Sigmoid colon (tissue), 7 donors: ENCODE data around the gene MGRN1. TPM values are rescaled to one million over a fixed set of nuclear protein-coding genes. Genes with fewer than 3 reads are reported as not detected.

Experiments
- DNase-seq: peaks from one replicate; pipeline ENCODE4 v3.0.0-alpha.2; 2019
- H3K27ac ChIP-seq, 4 donors: fragments of 200-600 bp; sonication (generic); one replicate each; pipeline ENCODE4 v1.5.1; 2016 to 2019; ENCODE audit warnings: mild to moderate bottlenecking in 1 of 4
- H3K27me3 ChIP-seq, 3 donors: fragments of 200-600 bp; sonication (generic); one replicate each; pipeline ENCODE4 v1.5.1; 2019; ENCODE audit warnings: mild to moderate bottlenecking in 1 of 3
- H3K36me3 ChIP-seq, 4 donors: fragments of 200-600 bp; sonication (generic); one replicate each; pipeline ENCODE4 v1.5.1; 2016 to 2019
- H3K4me1 ChIP-seq, 4 donors: fragments of 200-600 bp; sonication (generic); one replicate each; pipeline ENCODE4 v1.5.1; 2017 to 2019
- H3K4me3 ChIP-seq, 4 donors: fragments of 200-600 bp; sonication (generic); one replicate each; pipeline ENCODE4 v1.5.1; 2017 to 2019; ENCODE audit warnings: mild to moderate bottlenecking in 2 of 4, moderate library complexity in 1 of 4
- H3K9me3 ChIP-seq, 4 donors: fragments of 200-600 bp in 3 of 4; sonication (generic) in 3 of 4; one replicate each; pipeline versions ENCODE4 v1.5.1 to v1.6.1; 2013 to 2019
- CTCF ChIP-seq, 4 experiments: fragments of 450-650 bp in 3 of 4; fragments of 200-600 bp in 1 of 4; IDR thresholded peaks; one replicate each; pipeline ENCODE4 v1.5.1; 2016 to 2019; ENCODE audit warnings: antibody characterized with exemption in 4 of 4, mild to moderate bottlenecking in 3 of 4, moderate library complexity in 2 of 4
- EP300 ChIP-seq, 4 donors: sonication (generic); formaldehyde crosslinking; IDR thresholded peaks; one replicate each; pipeline ENCODE4 v1.6.1; 2017; ENCODE audit warnings: antibody characterized with exemption in 4 of 4
- POLR2A ChIP-seq, 2 donors: fragments of 450-650 bp; IDR thresholded peaks; one replicate each; pipeline ENCODE4 v1.6.1; 2016; ENCODE audit warnings: antibody characterized with exemption in 2 of 2, mild to moderate bottlenecking in 2 of 2, moderate library complexity in 2 of 2
- POLR2AphosphoS5 ChIP-seq, 4 donors: sonication (generic); formaldehyde crosslinking; IDR thresholded peaks; one replicate each; pipeline ENCODE4 v1.6.1; 2017; ENCODE audit warnings: antibody characterized with exemption in 4 of 4
- WGBS, 2 donors: extraction: QIAGEN DNeasy Blood & Tissue Kit; methylation state at CpG; one replicate each; pipeline ENCODE4 v1.1.7; 2013; 5-methylcytosine and 5-hydroxymethylcytosine counted together
- intact Hi-C: fragments of 100-400 bp; cut with DNase I; formaldehyde crosslinking; loops from one replicate; pipeline ENCODE4 v1.15.1; 2023
- polyA plus RNA-seq, 3 donors: library from polyadenylated mRNA; stranded (reverse); fragments of 200-250 nt; gene quantifications; one replicate each; pipeline ENCODE4 v1.2.3, GENCODE V29; 2013
- total RNA-seq, 4 donors: library from RNA; depleted of rRNA; stranded (reverse); fragments of >200 nt; gene quantifications; one replicate each; pipeline ENCODE4 v1.1.0, GENCODE V29; 2016
- donor health status: healthy with polysubstance abuse.
- donor health status: Bipolar disorder and iron deficiency.
- donor health status: healthy.

The MGRN1 gene
- total and polyA plus RNA-seq, 7 donors: 16.8 to 37.9 (median 28.2) TPM

GRCh38 chr16:4668313-4668960 is 43.8 kb downstream of the MGRN1 start:
- Histone ChIP-seq H3K4me3 (no peak overlapping the region), H3K27me3 (no peaks in the 10 kb centered on the region), H3K36me3 (peaks cover 28 to 88% (median 50%) of the 10 kb centered on the region in 4 donors), H3K9me3 (no peaks in the 10 kb centered on the region), H3K27ac (no peak overlapping the region), H3K4me1 (peaks cover 0 to 4% (median 0%) of the 10 kb centered on the region in 4 donors)
- no peak for DNase-seq
- intact Hi-C loops: no loop called here
- WGBS, 2 donors: 95 to 96% methylated on average over 10 of the region's 10 CpGs
- TF ChIP-seq EP300 (IDR thresholded peaks at IDR 0.05): no peak
- TF ChIP-seq CTCF (IDR thresholded peaks at IDR 0.05): no peak
- no peak for TF ChIP-seq POLR2A (IDR thresholded peaks at IDR 0.05)
- no peak for TF ChIP-seq POLR2AphosphoS5 (IDR thresholded peaks at IDR 0.05)

- Histone ChIP-seq H3K27me3 (no peaks in the 10 kb centered on the region), H3K4me1 (no peaks in the 10 kb centered on the region), H3K27ac (no peak overlapping the region), H3K9me3 (no peaks in the 10 kb centered on the region), H3K36me3 (peaks cover 9 to 85% (median 47%) of the 10 kb centered on the region in 4 donors), H3K4me3 (no peak overlapping the region)
- intact Hi-C loops: no loop called here
- TF ChIP-seq CTCF (IDR thresholded peaks at IDR 0.05): no peak
- no peak for TF ChIP-seq POLR2AphosphoS5 (IDR thresholded peaks at IDR 0.05)
- TF ChIP-seq POLR2A (IDR thresholded peaks at IDR 0.05): no peak
- TF ChIP-seq EP300 (IDR thresholded peaks at IDR 0.05): no peak
- WGBS, 2 donors: 93 to 96% methylated on average over 33 of the region's 33 CpGs
- DNase-seq: no peak
These were observed 48.9 kb downstream of the MGRN1 start for GRCh38 chr16:4673387-4674046.

- intact Hi-C loops: no loop called here
- H3K36me3 ChIP-seq: peaks cover 3 to 77% (median 38%) of the 10 kb centered on the region in 4 donors
- no peaks in the 10 kb centered on the region for H3K9me3 ChIP-seq
- no peak overlapping the region for H3K4me3 ChIP-seq
- peaks cover 0 to 8% (median 3%) of the 10 kb centered on the region in 4 donors for H3K4me1 ChIP-seq
- TF ChIP-seq EP300 (IDR thresholded peaks at IDR 0.05): no peak
- no peak for TF ChIP-seq CTCF (IDR thresholded peaks at IDR 0.05)
- TF ChIP-seq POLR2A (IDR thresholded peaks at IDR 0.05): no peak
- no peak for TF ChIP-seq POLR2AphosphoS5 (IDR thresholded peaks at IDR 0.05)
- no peak for DNase-seq
- H3K27me3 ChIP-seq: no peaks in the 10 kb centered on the region
- H3K27ac ChIP-seq: no peak overlapping the region
- 97 to 98% methylated on average over 9 of the region's 9 CpGs for WGBS, 2 donors
These were observed 50.4 kb downstream of the MGRN1 start for GRCh38 chr16:4674926-4675530.

GRCh38 chr16:4675864-4676786 is 51.5 kb downstream of the MGRN1 start:
- Histone ChIP-seq H3K9me3 (no peaks in the 10 kb centered on the region), H3K4me3 (no peak overlapping the region), H3K4me1 (peaks cover 0 to 8% (median 4%) of the 10 kb centered on the region in 4 donors), H3K27ac (no peak overlapping the region), H3K36me3 (peaks cover 3 to 76% (median 29%) of the 10 kb centered on the region in 4 donors), H3K27me3 (no peaks in the 10 kb centered on the region)
- no peak for DNase-seq
- no peak for TF ChIP-seq EP300 (IDR thresholded peaks at IDR 0.05)
- TF ChIP-seq POLR2A (IDR thresholded peaks at IDR 0.05): no peak
- no peak for TF ChIP-seq POLR2AphosphoS5 (IDR thresholded peaks at IDR 0.05)
- no peak for TF ChIP-seq CTCF (IDR thresholded peaks at IDR 0.05)
- WGBS, 2 donors: 67 to 86% methylated on average over 23 of the region's 23 CpGs
- intact Hi-C loops: no loop called here
